ENCODE results near the gene ALDH1A3.

DNA sequence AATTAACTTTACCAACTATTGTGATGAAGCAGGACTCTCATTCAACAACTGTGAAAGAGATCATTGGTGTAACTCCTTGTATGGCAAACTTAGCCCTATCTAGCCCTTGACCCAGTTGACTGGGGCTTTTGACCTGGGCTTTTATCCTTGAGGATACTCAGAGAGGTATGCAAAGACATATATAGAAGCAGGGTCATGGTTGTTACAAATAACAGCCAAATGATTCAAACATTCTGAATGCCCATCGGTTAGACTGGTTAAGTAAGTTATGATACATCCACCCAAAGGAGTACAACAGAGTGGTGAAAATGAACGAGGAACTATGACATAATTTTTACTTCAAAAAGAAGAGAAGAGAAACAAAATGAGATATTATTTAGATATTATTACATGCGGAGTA is 38.2 kb upstream of the ALDH1A3 start:
- TF ChIP-seq, protein P1, sequence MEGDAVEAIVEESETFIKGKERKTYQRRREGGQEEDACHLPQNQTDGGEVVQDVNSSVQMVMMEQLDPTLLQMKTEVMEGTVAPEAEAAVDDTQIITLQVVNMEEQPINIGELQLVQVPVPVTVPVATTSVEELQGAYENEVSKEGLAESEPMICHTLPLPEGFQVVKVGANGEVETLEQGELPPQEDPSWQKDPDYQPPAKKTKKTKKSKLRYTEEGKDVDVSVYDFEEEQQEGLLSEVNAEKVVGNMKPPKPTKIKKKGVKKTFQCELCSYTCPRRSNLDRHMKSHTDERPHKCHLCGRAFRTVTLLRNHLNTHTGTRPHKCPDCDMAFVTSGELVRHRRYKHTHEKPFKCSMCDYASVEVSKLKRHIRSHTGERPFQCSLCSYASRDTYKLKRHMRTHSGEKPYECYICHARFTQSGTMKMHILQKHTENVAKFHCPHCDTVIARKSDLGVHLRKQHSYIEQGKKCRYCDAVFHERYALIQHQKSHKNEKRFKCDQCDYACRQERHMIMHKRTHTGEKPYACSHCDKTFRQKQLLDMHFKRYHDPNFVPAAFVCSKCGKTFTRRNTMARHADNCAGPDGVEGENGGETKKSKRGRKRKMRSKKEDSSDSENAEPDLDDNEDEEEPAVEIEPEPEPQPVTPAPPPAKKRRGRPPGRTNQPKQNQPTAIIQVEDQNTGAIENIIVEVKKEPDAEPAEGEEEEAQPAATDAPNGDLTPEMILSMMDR (IDR thresholded peaks at IDR 0.05): no peak
- no peak for TF ChIP-seq POLR2AphosphoS5 (IDR thresholded peaks at IDR 0.05)

All from stomach (tissue), 4 donors.